Eye (tissue), 1 donor: ENCODE measurements around the gene ZNF273.
"Not testable (repeated sequence)": the region's sequence is repeated elsewhere in the genome, so short reads cannot be mapped to it uniquely, and the experiment has no call there.

Experiments used
- DNase-seq: peaks from one replicate; pipeline ENCODE4 v3.0.0-alpha.2; 2015

The ZNF273 gene

GRCh38 chr7:64947252-64948000 lies 44.4 kb downstream of the ZNF273 start:
- DNase-seq: peak; percentile 46

GRCh38 chr7:64948774-64949173 lies 45.7 kb downstream of the ZNF273 start:
- DNase-seq: not testable (repeated sequence)

- not testable (repeated sequence) for DNase-seq
These were observed 47.6 kb downstream of the ZNF273 start for GRCh38 chr7:64950673-64951072.

GRCh38 chr7:64951250-64951848 lies 48.3 kb downstream of the ZNF273 start:
- peak; percentile 72 for DNase-seq

- DNase-seq: no peak
These were observed 56.1 kb downstream of the ZNF273 start for GRCh38 chr7:64959072-64959747.

GRCh38 chr7:64965594-64965993 lies 62.5 kb downstream of the ZNF273 start:
- no peak for DNase-seq

GRCh38 chr7:64978497-64979203 lies 75.6 kb downstream of the ZNF273 start:
- no peak for DNase-seq
